ENCODE data around the gene HOXD3. TPM values are rescaled to one million over a fixed set of nuclear protein-coding genes. Genes with fewer than 3 reads are reported as not detected.
A peak's percentile ranks its signal among the peaks of the same experiment; 100 is the strongest.

The HOXD3 gene
- total and polyA plus RNA-seq, 9 of the 15 experiments (the other 6 are each of a cell fraction or from before 2014, with no cell fraction given), result not detected

DNA sequence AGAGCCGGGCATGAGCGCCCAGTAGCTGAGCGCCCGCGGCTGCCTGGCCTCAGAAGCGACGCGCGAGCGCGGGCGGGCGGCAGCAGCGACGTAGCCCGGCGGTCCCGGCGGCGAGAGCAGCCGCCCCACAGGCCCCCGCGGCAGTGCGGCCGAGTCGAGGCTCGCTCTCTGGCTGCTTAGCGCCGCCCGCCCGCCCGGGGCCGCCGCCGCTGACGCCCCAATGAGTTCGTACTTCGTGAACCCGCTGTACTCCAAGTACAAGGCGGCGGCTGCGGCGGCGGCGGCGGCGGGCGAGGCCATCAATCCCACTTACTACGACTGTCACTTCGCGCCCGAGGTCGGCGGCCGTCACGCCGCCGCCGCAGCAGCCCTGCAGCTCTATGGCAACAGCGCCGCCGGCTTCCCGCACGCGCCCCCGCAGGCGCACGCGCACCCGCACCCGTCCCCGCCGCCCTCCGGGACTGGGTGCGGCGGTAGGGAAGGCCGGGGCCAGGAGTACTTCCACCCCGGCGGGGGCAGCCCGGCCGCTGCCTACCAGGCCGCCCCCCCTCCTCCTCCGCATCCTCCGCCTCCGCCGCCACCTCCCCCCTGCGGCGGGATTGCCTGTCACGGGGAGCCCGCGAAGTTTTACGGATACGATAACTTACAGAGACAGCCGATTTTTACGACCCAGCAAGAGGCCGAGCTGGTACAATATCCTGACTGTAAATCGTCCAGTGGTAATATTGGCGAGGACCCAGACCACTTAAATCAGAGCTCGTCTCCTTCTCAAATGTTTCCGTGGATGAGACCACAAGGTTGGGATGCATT is 26.8 kb upstream of the HOXD3 start (continued):
- TF ChIP-seq TAF1 (IDR thresholded peaks at IDR 0.05; ENCODE audit: control insufficient read depth, extremely low read depth, insufficient read depth, low read length, severe bottlenecking), result no peak
- TF ChIP-seq, protein P1, sequence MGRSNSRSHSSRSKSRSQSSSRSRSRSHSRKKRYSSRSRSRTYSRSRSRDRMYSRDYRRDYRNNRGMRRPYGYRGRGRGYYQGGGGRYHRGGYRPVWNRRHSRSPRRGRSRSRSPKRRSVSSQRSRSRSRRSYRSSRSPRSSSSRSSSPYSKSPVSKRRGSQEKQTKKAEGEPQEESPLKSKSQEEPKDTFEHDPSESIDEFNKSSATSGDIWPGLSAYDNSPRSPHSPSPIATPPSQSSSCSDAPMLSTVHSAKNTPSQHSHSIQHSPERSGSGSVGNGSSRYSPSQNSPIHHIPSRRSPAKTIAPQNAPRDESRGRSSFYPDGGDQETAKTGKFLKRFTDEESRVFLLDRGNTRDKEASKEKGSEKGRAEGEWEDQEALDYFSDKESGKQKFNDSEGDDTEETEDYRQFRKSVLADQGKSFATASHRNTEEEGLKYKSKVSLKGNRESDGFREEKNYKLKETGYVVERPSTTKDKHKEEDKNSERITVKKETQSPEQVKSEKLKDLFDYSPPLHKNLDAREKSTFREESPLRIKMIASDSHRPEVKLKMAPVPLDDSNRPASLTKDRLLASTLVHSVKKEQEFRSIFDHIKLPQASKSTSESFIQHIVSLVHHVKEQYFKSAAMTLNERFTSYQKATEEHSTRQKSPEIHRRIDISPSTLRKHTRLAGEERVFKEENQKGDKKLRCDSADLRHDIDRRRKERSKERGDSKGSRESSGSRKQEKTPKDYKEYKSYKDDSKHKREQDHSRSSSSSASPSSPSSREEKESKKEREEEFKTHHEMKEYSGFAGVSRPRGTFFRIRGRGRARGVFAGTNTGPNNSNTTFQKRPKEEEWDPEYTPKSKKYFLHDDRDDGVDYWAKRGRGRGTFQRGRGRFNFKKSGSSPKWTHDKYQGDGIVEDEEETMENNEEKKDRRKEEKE (IDR thresholded peaks at IDR 0.05; ENCODE audit: borderline replicate concordance in 1 of 2, control insufficient read depth in 1 of 2, low read depth in 2 of 2, low read length in 1 of 2), result no peak
- no peak for TF ChIP-seq HSF4 (CRISPR knock-in tag; IDR thresholded peaks at IDR 0.05; ENCODE audit: borderline replicate concordance)
- TF ChIP-seq FOXK2 (conservative IDR thresholded peaks at IDR 0.05 in 1 of 2, IDR thresholded peaks at IDR 0.05 in 1 of 2; ENCODE audit: low read depth in 2 of 2), result no peak
- TF ChIP-seq MCM3 (IDR thresholded peaks at IDR 0.05), result no peak
- no peak for TF ChIP-seq TGIF2 (CRISPR knock-in tag; IDR thresholded peaks at IDR 0.05)
- TF ChIP-seq ZEB2 (IDR thresholded peaks at IDR 0.05), result no peak
- TF ChIP-seq EGR1 (conservative IDR thresholded peaks at IDR 0.05), result peak; percentile 75
- TF ChIP-seq, protein P2, sequence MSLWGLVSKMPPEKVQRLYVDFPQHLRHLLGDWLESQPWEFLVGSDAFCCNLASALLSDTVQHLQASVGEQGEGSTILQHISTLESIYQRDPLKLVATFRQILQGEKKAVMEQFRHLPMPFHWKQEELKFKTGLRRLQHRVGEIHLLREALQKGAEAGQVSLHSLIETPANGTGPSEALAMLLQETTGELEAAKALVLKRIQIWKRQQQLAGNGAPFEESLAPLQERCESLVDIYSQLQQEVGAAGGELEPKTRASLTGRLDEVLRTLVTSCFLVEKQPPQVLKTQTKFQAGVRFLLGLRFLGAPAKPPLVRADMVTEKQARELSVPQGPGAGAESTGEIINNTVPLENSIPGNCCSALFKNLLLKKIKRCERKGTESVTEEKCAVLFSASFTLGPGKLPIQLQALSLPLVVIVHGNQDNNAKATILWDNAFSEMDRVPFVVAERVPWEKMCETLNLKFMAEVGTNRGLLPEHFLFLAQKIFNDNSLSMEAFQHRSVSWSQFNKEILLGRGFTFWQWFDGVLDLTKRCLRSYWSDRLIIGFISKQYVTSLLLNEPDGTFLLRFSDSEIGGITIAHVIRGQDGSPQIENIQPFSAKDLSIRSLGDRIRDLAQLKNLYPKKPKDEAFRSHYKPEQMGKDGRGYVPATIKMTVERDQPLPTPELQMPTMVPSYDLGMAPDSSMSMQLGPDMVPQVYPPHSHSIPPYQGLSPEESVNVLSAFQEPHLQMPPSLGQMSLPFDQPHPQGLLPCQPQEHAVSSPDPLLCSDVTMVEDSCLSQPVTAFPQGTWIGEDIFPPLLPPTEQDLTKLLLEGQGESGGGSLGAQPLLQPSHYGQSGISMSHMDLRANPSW (CRISPR knock-in tag; IDR thresholded peaks at IDR 0.05), result no peak
- TF ChIP-seq, protein P3, sequence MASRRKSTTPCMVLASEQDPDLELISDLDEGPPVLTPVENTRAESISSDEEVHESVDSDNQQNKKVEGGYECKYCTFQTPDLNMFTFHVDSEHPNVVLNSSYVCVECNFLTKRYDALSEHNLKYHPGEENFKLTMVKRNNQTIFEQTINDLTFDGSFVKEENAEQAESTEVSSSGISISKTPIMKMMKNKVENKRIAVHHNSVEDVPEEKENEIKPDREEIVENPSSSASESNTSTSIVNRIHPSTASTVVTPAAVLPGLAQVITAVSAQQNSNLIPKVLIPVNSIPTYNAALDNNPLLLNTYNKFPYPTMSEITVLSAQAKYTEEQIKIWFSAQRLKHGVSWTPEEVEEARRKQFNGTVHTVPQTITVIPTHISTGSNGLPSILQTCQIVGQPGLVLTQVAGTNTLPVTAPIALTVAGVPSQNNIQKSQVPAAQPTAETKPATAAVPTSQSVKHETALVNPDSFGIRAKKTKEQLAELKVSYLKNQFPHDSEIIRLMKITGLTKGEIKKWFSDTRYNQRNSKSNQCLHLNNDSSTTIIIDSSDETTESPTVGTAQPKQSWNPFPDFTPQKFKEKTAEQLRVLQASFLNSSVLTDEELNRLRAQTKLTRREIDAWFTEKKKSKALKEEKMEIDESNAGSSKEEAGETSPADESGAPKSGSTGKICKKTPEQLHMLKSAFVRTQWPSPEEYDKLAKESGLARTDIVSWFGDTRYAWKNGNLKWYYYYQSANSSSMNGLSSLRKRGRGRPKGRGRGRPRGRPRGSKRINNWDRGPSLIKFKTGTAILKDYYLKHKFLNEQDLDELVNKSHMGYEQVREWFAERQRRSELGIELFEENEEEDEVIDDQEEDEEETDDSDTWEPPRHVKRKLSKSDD (conservative IDR thresholded peaks at IDR 0.05; ENCODE audit: low read length), result no peak
- TF ChIP-seq DACH1 (IDR thresholded peaks at IDR 0.05; ENCODE audit: partially characterized antibody), result no peak
- peak; percentile 80 for TF ChIP-seq CXXC5 (CRISPR knock-in tag; IDR thresholded peaks at IDR 0.05)
- TF ChIP-seq ZNF699 (CRISPR knock-in tag; IDR thresholded peaks at IDR 0.05; ENCODE audit: insufficient replicate concordance), result no peak
- TF ChIP-seq CBX2 (IDR thresholded peaks at IDR 0.05; ENCODE audit: insufficient read depth, low read length, poor library complexity, severe bottlenecking), result no peak

Data from K562 (cell line).